Measurements from ENCODE around the gene PACRGL.
"Not testable (repeated sequence)": the region's sequence is repeated elsewhere in the genome, so short reads cannot be mapped to it uniquely, and the experiment has no call there.

The PACRGL gene

GRCh38 chr4:20724915-20725314 is 24.7 kb downstream of the PACRGL start:
- no peak for TF ChIP-seq CTCF (IDR thresholded peaks at IDR 0.05; ENCODE audit: insufficient read depth, low read length, poor library complexity, severe bottlenecking)
- DNase-seq (ENCODE audit: extremely low read depth, insufficient read length): no peak
- Histone ChIP-seq H3K4me3 (replicated peaks; ENCODE audit: low read depth, low read length) (no peak overlapping the region), H3K36me3 (ENCODE audit: control insufficient read depth, insufficient read depth, low read length) (peaks cover 2% of the 10 kb centered on the region; the same call in 1 of the 2 replicates), H3K27me3 (replicated peaks; ENCODE audit: control insufficient read depth, insufficient read depth, low read length) (no peaks in the 10 kb centered on the region)

GRCh38 chr4:20735931-20736330 is 35.7 kb downstream of the PACRGL start:
- no peak overlapping the region for H3K4me3 ChIP-seq (replicated peaks; ENCODE audit: low read depth, low read length)
- TF ChIP-seq CTCF (IDR thresholded peaks at IDR 0.05; ENCODE audit: insufficient read depth, low read length, poor library complexity, severe bottlenecking): no peak
- no peaks in the 10 kb centered on the region for H3K27me3 ChIP-seq (replicated peaks; ENCODE audit: control insufficient read depth, insufficient read depth, low read length)
- no peak for DNase-seq (ENCODE audit: extremely low read depth, insufficient read length)
- no peaks in the 10 kb centered on the region; the same call in 1 of the 2 replicates for H3K36me3 ChIP-seq (ENCODE audit: control insufficient read depth, insufficient read depth, low read length)

GRCh38 chr4:20746000-20746399 is 45.7 kb downstream of the PACRGL start:
- H3K27me3 ChIP-seq (replicated peaks; ENCODE audit: control insufficient read depth, insufficient read depth, low read length); H3K4me3 ChIP-seq (replicated peaks; ENCODE audit: low read depth, low read length); H3K36me3 ChIP-seq (ENCODE audit: control insufficient read depth, insufficient read depth, low read length); DNase-seq (ENCODE audit: extremely low read depth, insufficient read length): not testable (repeated sequence)

- Histone ChIP-seq H3K27me3 (replicated peaks; ENCODE audit: control insufficient read depth, insufficient read depth, low read length) (no peaks in the 10 kb centered on the region), H3K4me3 (replicated peaks; ENCODE audit: low read depth, low read length) (no peak overlapping the region), H3K36me3 (ENCODE audit: control insufficient read depth, insufficient read depth, low read length) (no peaks in the 10 kb centered on the region)
- TF ChIP-seq CTCF (IDR thresholded peaks at IDR 0.05; ENCODE audit: insufficient read depth, low read length, poor library complexity, severe bottlenecking): no peak
- DNase-seq (ENCODE audit: extremely low read depth, insufficient read length): no peak
These were observed 52.4 kb downstream of the PACRGL start for GRCh38 chr4:20752641-20753040.

GRCh38 chr4:20754036-20754435 is 53.8 kb downstream of the PACRGL start:
- no peaks in the 10 kb centered on the region for H3K27me3 ChIP-seq (replicated peaks; ENCODE audit: control insufficient read depth, insufficient read depth, low read length)
- no peak overlapping the region for H3K4me3 ChIP-seq (replicated peaks; ENCODE audit: low read depth, low read length)
- no peak for DNase-seq (ENCODE audit: extremely low read depth, insufficient read length)
- H3K36me3 ChIP-seq (ENCODE audit: control insufficient read depth, insufficient read depth, low read length): no peaks in the 10 kb centered on the region
- no peak for TF ChIP-seq CTCF (IDR thresholded peaks at IDR 0.05; ENCODE audit: insufficient read depth, low read length, poor library complexity, severe bottlenecking)

- H3K36me3 ChIP-seq (ENCODE audit: control insufficient read depth, insufficient read depth, low read length): no peaks in the 10 kb centered on the region
- H3K4me3 ChIP-seq (replicated peaks; ENCODE audit: low read depth, low read length): no peak overlapping the region
- no peaks in the 10 kb centered on the region for H3K27me3 ChIP-seq (replicated peaks; ENCODE audit: control insufficient read depth, insufficient read depth, low read length)
- no peak for DNase-seq (ENCODE audit: extremely low read depth, insufficient read length)
- TF ChIP-seq CTCF (IDR thresholded peaks at IDR 0.05; ENCODE audit: insufficient read depth, low read length, poor library complexity, severe bottlenecking): peak; percentile 17
These were observed 59.8 kb downstream of the PACRGL start for GRCh38 chr4:20760053-20760452.
